GM23338 (cell line): ENCODE measurements around the gene VPS26C. TPM values are rescaled to one million over a fixed set of nuclear protein-coding genes. Genes with fewer than 3 reads are reported as not detected.

ENCODE experiments used
- ATAC-seq: fragments of 200-7000 bp; cut with Tn5 transposase; 3 replicates; pipeline ENCODE4 v1.9.1; 2020
- DNase-seq: peaks from one replicate; pipeline ENCODE4 v3.0.0-alpha.2; 2015; ENCODE audit warnings: low spot score
- H2AFZ ChIP-seq: fragments of 200-600 bp; sonication (generic); 2 replicates; pipeline ENCODE4 v1.8.0; 2016; ENCODE audit warnings: antibody characterized with exemption, mild to moderate bottlenecking, moderate library complexity
- H3F3A ChIP-seq: fragments of 200-600 bp; sonication (generic); replicated peaks from 2 replicates; pipeline ENCODE4 v1.8.0; 2017; ENCODE audit warnings: antibody characterized with exemption, mixed run types, low read depth
- H3K27ac ChIP-seq: fragments of 200-600 bp; sonication (generic); 2 replicates; pipeline ENCODE4 v1.6.1; 2016; ENCODE audit warnings: low read depth
- H3K27me3 ChIP-seq: fragments of 200-600 bp; sonication (generic); 2 replicates; pipeline ENCODE4 v1.8.0; 2016; ENCODE audit warnings: mild to moderate bottlenecking, mixed run types, moderate library complexity; ENCODE audit not compliant: insufficient read depth
- H3K36me3 ChIP-seq: fragments of 200-600 bp; sonication (generic); 2 replicates; pipeline ENCODE4 v1.8.0; 2016; ENCODE audit warnings: mild to moderate bottlenecking; ENCODE audit not compliant: insufficient read depth
- H3K4me1 ChIP-seq: fragments of 200-600 bp; sonication (generic); 2 replicates; pipeline ENCODE4 v1.8.0; 2016; ENCODE audit warnings: mild to moderate bottlenecking, moderate library complexity; ENCODE audit not compliant: insufficient read depth
- H3K4me2 ChIP-seq: fragments of 200-600 bp; sonication (generic); 2 replicates; pipeline ENCODE4 v1.7.1; 2017; ENCODE audit warnings: mixed run types
- H3K4me3 ChIP-seq: fragments of 200-600 bp; sonication (generic); 2 replicates; pipeline ENCODE4 v1.6.1; 2016; ENCODE audit warnings: mixed run types
- H3K79me2 ChIP-seq: fragments of 200-600 bp; sonication (generic); replicated peaks from 2 replicates; pipeline ENCODE4 v1.8.0; 2017; ENCODE audit warnings: mild to moderate bottlenecking; ENCODE audit not compliant: insufficient read depth
- H3K9me2 ChIP-seq: fragments of 200-600 bp; sonication (generic); 2 replicates; pipeline ENCODE4 v1.8.0; 2017; ENCODE audit not compliant: insufficient read depth
- H4K20me1 ChIP-seq: fragments of 200-600 bp; sonication (generic); replicated peaks from 2 replicates; pipeline ENCODE4 v1.8.0; 2017; ENCODE audit warnings: mild to moderate bottlenecking; ENCODE audit not compliant: insufficient read depth
- H3K27ac Mint-ChIP-seq: 2 replicates; pipeline ENCODE4 v1.8.0; 2020; ENCODE audit warnings: inconsistent platforms, mild to moderate bottlenecking, moderate library complexity, mixed read lengths
- H3K27me3 Mint-ChIP-seq: 3 replicates; pipeline ENCODE4 v1.8.0; 2022; ENCODE audit warnings: low read depth, mild to moderate bottlenecking, moderate library complexity, mixed read lengths, inconsistent platforms; ENCODE audit not compliant: insufficient read depth, poor library complexity
- H3K36me3 Mint-ChIP-seq: 3 replicates; pipeline ENCODE4 v1.8.0; 2021; ENCODE audit warnings: low read depth, mild to moderate bottlenecking, inconsistent platforms, moderate library complexity, mixed read lengths
- H3K4me1 Mint-ChIP-seq: 3 replicates; pipeline ENCODE4 v1.8.0; 2020; ENCODE audit warnings: mild to moderate bottlenecking, inconsistent platforms, mixed read lengths
- H3K4me3 Mint-ChIP-seq: 3 replicates; pipeline ENCODE4 v1.8.0; 2021; ENCODE audit warnings: moderate library complexity, mild to moderate bottlenecking, inconsistent platforms, mixed read lengths
- H3K9me3 Mint-ChIP-seq: 3 replicates; pipeline ENCODE4 v1.8.0; 2020; ENCODE audit warnings: moderate library complexity, mild to moderate bottlenecking, inconsistent platforms, mixed read lengths
- EZH2phosphoT487 ChIP-seq: fragments of 200-600 bp; sonication (generic); IDR thresholded peaks from one replicate; pipeline ENCODE4 v1.8.1; 2018; ENCODE audit warnings: antibody characterized with exemption; ENCODE audit not compliant: unreplicated experiment
- JUNB ChIP-seq: IDR thresholded peaks from one replicate; pipeline ENCODE4 v1.6.1; 2016; ENCODE audit warnings: antibody characterized with exemption; ENCODE audit not compliant: unreplicated experiment
- POLR2AphosphoS5 ChIP-seq: IDR thresholded peaks from 2 replicates; pipeline ENCODE4 v1.6.1; 2016; ENCODE audit warnings: antibody characterized with exemption, low read depth
- STAT1 ChIP-seq: IDR thresholded peaks from one replicate; pipeline ENCODE4 v1.6.1; 2016; ENCODE audit warnings: antibody characterized with exemption; ENCODE audit not compliant: unreplicated experiment
- ZNF331 ChIP-seq: fragments of 250-450 bp; sonication (Bioruptor Pico); IDR thresholded peaks from 2 replicates; pipeline ENCODE4 v1.5.0; 2020; ENCODE audit warnings: low read depth, mild to moderate bottlenecking, moderate library complexity
- polyA plus RNA-seq: library from polyadenylated mRNA; unstranded; fragments of >200 nt; fragmentation: Nextera tagmentation; extraction: Ambion mirVana; gene quantifications from 2 replicates; pipeline ENCODE4 v1.2.1, GENCODE V29; 2016
- total RNA-seq: library from RNA; depleted of rRNA; stranded (reverse); fragments of >200 nt; shearing (Covaris generic); gene quantifications from 2 replicates; pipeline ENCODE4 v1.2.3, GENCODE V29; 2014
- TF ChIP-seq, protein P1 (sequence below): fragments of 250-450 bp; sonication (Bioruptor Pico); IDR thresholded peaks from 2 replicates; pipeline ENCODE4 v1.5.0; 2020; ENCODE audit warnings: mild to moderate bottlenecking, moderate library complexity
- TF ChIP-seq, protein P2 (sequence below): IDR thresholded peaks from one replicate; pipeline ENCODE4 v1.6.1; 2018; ENCODE audit warnings: antibody characterized with exemption; ENCODE audit not compliant: unreplicated experiment
- TF ChIP-seq, protein P3 (sequence below), 2 experiments: fragments of 200-600 bp in 1 of 2; sonication (generic) in 1 of 2; conservative IDR thresholded peaks; 2 replicates each; pipeline versions ENCODE4 v1.5.1 to v1.6.1; 2016 to 2017; ENCODE audit warnings: antibody characterized with exemption in 2 of 2, low read depth in 2 of 2, mild to moderate bottlenecking in 2 of 2, moderate library complexity in 1 of 2

The VPS26C gene
- total and polyA plus RNA-seq, 2 experiments from 2014 or later: 45.1 to 91.2 TPM

DNA sequence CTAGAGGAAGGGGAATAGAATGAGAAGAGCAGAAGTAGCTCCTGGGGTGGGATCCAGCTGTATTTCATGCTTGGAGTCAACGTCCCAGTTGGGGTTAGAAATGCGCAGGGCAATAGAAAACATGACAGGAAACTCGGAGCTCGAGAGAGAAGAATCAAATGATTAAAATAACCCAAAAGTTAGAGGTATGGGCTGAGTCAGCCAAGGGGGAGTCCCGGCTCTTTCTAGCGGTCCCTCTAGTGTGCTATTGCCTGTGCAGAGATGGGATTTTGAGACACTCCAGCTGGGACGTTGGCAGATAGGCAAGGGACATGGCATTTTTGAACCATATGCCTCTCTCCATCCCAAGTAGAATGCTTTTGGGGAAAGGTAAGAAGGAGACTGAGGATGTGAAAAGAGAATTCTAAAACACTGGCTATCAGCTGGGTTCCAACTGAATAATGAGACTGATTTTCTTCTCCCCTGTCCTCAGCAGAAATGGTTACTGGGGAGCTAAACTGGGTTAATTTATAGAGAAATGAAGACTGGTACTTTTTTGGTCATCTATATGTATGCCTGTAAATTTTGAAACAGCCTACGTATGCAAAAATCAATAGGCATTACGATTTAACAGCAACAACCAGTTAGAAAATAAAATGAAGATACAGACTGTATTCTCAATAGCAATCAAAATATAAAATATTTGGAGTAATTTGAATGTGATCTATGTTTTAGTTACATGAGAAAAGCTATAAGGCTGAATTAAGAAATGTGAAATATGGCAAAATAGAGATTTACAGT, 7.0 kb upstream of the VPS26C start:
- peak overlapping the region; percentile 44; the same call in 1 of the 2 replicates for H3K27ac Mint-ChIP-seq
- peaks cover 25% of the 10 kb centered on the region for H3K4me1 Mint-ChIP-seq
- ATAC-seq (peak; percentile 52), DNase-seq (no peak)
- TF ChIP-seq POLR2AphosphoS5 (no peak), ZNF331 (CRISPR knock-in tag) (no peak), STAT1 (no peak), EZH2phosphoT487 (no peak), JUNB (no peak)
- TF ChIP-seq, protein P1, sequence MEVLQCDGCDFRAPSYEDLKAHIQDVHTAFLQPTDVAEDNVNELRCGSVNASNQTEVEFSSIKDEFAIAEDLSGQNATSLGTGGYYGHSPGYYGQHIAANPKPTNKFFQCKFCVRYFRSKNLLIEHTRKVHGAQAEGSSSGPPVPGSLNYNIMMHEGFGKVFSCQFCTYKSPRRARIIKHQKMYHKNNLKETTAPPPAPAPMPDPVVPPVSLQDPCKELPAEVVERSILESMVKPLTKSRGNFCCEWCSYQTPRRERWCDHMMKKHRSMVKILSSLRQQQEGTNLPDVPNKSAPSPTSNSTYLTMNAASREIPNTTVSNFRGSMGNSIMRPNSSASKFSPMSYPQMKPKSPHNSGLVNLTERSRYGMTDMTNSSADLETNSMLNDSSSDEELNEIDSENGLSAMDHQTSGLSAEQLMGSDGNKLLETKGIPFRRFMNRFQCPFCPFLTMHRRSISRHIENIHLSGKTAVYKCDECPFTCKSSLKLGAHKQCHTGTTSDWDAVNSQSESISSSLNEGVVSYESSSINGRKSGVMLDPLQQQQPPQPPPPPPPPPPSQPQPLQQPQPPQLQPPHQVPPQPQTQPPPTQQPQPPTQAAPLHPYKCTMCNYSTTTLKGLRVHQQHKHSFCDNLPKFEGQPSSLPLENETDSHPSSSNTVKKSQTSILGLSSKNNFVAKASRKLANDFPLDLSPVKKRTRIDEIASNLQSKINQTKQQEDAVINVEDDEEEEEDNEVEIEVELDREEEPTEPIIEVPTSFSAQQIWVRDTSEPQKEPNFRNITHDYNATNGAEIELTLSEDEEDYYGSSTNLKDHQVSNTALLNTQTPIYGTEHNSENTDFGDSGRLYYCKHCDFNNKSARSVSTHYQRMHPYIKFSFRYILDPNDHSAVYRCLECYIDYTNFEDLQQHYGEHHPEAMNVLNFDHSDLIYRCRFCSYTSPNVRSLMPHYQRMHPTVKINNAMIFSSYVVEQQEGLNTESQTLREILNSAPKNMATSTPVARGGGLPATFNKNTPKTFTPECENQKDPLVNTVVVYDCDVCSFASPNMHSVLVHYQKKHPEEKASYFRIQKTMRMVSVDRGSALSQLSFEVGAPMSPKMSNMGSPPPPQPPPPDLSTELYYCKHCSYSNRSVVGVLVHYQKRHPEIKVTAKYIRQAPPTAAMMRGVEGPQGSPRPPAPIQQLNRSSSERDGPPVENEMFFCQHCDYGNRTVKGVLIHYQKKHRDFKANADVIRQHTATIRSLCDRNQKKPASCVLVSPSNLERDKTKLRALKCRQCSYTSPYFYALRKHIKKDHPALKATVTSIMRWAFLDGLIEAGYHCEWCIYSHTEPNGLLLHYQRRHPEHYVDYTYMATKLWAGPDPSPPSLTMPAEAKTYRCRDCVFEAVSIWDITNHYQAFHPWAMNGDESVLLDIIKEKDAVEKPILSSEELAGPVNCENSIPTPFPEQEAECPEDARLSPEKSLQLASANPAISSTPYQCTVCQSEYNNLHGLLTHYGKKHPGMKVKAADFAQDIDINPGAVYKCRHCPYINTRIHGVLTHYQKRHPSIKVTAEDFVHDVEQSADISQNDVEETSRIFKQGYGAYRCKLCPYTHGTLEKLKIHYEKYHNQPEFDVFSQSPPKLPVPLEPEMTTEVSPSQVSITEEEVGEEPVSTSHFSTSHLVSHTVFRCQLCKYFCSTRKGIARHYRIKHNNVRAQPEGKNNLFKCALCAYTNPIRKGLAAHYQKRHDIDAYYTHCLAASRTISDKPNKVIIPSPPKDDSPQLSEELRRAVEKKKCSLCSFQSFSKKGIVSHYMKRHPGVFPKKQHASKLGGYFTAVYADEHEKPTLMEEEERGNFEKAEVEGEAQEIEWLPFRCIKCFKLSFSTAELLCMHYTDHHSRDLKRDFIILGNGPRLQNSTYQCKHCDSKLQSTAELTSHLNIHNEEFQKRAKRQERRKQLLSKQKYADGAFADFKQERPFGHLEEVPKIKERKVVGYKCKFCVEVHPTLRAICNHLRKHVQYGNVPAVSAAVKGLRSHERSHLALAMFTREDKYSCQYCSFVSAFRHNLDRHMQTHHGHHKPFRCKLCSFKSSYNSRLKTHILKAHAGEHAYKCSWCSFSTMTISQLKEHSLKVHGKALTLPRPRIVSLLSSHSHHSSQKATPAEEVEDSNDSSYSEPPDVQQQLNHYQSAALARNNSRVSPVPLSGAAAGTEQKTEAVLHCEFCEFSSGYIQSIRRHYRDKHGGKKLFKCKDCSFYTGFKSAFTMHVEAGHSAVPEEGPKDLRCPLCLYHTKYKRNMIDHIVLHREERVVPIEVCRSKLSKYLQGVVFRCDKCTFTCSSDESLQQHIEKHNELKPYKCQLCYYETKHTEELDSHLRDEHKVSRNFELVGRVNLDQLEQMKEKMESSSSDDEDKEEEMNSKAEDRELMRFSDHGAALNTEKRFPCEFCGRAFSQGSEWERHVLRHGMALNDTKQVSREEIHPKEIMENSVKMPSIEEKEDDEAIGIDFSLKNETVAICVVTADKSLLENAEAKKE (CRISPR knock-in tag): no peak
- TF ChIP-seq, protein P2, sequence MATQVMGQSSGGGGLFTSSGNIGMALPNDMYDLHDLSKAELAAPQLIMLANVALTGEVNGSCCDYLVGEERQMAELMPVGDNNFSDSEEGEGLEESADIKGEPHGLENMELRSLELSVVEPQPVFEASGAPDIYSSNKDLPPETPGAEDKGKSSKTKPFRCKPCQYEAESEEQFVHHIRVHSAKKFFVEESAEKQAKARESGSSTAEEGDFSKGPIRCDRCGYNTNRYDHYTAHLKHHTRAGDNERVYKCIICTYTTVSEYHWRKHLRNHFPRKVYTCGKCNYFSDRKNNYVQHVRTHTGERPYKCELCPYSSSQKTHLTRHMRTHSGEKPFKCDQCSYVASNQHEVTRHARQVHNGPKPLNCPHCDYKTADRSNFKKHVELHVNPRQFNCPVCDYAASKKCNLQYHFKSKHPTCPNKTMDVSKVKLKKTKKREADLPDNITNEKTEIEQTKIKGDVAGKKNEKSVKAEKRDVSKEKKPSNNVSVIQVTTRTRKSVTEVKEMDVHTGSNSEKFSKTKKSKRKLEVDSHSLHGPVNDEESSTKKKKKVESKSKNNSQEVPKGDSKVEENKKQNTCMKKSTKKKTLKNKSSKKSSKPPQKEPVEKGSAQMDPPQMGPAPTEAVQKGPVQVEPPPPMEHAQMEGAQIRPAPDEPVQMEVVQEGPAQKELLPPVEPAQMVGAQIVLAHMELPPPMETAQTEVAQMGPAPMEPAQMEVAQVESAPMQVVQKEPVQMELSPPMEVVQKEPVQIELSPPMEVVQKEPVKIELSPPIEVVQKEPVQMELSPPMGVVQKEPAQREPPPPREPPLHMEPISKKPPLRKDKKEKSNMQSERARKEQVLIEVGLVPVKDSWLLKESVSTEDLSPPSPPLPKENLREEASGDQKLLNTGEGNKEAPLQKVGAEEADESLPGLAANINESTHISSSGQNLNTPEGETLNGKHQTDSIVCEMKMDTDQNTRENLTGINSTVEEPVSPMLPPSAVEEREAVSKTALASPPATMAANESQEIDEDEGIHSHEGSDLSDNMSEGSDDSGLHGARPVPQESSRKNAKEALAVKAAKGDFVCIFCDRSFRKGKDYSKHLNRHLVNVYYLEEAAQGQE: no peak
- TF ChIP-seq, protein P3, sequence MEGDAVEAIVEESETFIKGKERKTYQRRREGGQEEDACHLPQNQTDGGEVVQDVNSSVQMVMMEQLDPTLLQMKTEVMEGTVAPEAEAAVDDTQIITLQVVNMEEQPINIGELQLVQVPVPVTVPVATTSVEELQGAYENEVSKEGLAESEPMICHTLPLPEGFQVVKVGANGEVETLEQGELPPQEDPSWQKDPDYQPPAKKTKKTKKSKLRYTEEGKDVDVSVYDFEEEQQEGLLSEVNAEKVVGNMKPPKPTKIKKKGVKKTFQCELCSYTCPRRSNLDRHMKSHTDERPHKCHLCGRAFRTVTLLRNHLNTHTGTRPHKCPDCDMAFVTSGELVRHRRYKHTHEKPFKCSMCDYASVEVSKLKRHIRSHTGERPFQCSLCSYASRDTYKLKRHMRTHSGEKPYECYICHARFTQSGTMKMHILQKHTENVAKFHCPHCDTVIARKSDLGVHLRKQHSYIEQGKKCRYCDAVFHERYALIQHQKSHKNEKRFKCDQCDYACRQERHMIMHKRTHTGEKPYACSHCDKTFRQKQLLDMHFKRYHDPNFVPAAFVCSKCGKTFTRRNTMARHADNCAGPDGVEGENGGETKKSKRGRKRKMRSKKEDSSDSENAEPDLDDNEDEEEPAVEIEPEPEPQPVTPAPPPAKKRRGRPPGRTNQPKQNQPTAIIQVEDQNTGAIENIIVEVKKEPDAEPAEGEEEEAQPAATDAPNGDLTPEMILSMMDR (conservative IDR thresholded peaks at IDR 0.05; ENCODE audit: low read depth in 2 of 2): no peak
- Histone ChIP-seq H2AFZ (peak overlapping the region; percentile 94), H3K4me1 (peaks cover 14% of the 10 kb centered on the region), H3K4me3 (peak overlapping the region; percentile 26; the same call in 1 of the 2 replicates), H3K27me3 (no peaks in the 10 kb centered on the region), H4K20me1 (no peaks in the 10 kb centered on the region), H3K27ac (peak overlapping the region; percentile 70; the same call in 1 of the 2 replicates), H3K9me2 (peaks cover 4% of the 10 kb centered on the region; the same call in 1 of the 2 replicates), H3K79me2 (no peaks in the 10 kb centered on the region), H3K36me3 (no peaks in the 10 kb centered on the region), H3F3A (no peaks in the 10 kb centered on the region), H3K4me2 (peak overlapping the region; percentile 63)
- H3K9me3 Mint-ChIP-seq: peaks cover 3% of the 10 kb centered on the region; the same call in 2 of the 3 replicates
- H3K27me3 Mint-ChIP-seq: no peaks in the 10 kb centered on the region
- H3K4me3 Mint-ChIP-seq: peak overlapping the region; percentile 20; the same call in 1 of the 3 replicates
- peaks cover 4% of the 10 kb centered on the region; the same call in 2 of the 3 replicates for H3K36me3 Mint-ChIP-seq
